DMS79 treated with DMSO at 0.1 percent for 48 hours (cell line): Measurements from ENCODE around the gene RRP7A.
"Not testable (repeated sequence)": the region's sequence is repeated elsewhere in the genome, so short reads cannot be mapped to it uniquely, and the experiment has no call there.

Source experiments
- DNase-seq: peaks from one replicate; lab custom pipeline; 2025; lab: John Stamatoyannopoulos, UW

Gene RRP7A

GRCh38 chr22:42495533-42496141 is 24.0 kb downstream of the RRP7A start:
- peak; percentile 9 for DNase-seq

DNA sequence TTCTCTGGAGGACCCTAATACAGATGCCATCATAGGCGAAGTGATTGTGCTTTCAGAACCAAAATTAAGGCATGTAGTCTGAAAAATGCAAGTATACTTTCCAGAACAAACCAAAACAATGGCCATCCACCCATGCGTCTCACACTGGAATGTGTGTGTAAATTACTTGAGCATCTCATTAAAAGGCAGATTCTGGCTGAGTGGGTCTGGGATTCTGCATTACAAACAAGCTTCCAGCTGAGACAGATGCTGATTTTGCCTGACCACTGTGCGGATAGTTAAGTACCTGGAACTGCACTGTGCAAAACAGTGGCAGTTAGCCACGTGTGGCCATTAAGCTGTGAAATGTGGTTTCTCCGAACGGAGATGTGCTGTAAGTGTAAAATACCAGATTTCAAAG is 26.2 kb downstream of the RRP7A start:
- no peak for DNase-seq

DNA sequence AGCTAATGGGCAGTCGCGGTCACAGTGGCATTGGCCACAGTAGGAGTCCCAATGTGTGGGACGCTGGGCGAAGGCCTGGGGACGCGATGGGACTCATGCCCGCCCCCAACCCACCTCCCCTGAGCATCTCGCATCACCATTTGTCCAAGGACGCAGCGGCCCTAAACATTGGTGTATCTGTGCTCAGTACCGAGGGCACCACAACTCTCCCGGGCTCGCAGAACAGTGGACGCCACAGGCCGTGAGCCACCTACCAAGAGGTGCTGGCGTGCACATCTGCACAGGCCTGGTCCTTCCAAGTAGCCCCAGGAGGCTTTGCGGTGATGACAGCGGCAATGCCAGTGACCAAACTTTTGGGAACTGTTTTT is 27.3 kb downstream of the RRP7A start:
- no peak for DNase-seq

DNA sequence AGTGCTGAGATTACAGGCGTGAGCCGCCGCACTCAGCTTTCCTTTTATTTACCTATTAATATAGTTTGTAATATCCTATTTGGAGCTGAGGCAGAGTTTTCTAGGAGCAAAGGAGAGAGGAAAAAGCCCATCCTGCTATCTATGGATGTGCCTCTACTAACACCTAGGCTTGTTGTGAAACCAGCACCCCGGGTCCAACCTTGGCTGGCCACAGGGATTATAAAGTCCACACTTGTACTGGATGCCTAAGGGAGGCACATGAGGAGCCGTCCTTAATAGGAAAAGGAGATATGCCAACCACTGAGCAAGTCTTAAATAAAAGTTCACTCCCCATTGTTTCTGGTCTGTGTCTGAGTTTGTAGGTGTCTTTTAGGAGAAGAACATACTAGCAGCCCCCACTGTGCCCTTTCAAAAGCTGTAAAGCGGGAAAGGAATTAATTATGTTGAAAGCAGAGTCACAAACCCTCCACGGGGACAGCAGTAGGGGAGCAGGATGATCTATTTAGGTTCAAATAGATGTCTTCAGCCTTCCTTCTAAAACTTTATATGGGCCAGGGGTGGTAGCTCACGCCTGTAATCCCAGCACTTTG is 29.3 kb downstream of the RRP7A start:
- no peak for DNase-seq

DNA sequence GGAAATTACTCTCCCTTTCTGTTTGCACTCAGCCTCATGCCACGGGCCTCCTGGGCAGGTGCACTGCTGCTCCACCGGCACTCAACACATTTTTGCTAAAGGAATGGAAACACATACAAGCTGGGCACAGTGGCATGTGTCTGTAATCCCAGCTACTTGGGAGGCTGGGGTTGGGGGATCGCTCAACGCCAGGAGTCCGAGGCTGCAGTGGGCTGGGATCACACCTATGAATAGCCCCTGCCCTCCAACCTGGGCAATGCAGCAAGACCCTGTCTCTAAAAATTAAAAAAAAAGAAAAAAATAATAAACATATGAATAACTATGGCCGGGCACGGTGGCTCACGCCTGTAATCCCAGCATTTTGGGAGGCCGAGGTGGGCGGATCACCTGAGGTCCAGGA is 30.6 kb downstream of the RRP7A start:
- DNase-seq, result no peak

GRCh38 chr22:42484506-42484905 is 35.1 kb downstream of the RRP7A start:
- DNase-seq, result no peak

DNA sequence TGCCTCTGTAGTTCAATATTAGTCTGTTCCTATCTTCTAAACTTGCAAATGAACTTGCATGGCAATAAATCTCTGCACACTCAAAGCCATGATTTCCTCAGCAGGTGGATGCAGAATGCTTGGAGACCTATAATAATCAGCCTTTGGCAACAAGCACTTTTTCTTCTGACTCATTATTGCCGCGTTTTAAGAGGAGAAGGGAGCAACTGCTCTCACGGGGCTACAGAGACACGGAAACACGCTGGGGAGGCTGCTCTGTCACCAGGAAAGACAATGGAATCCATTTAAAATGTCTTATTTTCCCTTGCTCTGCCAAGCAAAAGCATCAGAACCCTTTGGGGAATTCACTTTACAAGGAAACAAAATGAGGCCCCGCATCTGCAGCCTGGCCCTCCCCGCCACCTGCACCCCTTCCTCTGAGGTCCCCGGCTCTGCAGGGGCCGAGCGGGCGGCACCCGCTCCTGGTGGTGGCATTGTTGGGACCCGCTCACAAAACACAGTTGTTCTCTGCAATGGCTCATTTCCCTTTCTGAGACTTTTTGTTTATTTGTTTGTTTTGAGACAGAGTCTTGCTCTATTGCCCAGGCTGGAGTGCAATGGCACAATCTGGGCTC is 35.9 kb downstream of the RRP7A start:
- not testable (repeated sequence) for DNase-seq

DNA sequence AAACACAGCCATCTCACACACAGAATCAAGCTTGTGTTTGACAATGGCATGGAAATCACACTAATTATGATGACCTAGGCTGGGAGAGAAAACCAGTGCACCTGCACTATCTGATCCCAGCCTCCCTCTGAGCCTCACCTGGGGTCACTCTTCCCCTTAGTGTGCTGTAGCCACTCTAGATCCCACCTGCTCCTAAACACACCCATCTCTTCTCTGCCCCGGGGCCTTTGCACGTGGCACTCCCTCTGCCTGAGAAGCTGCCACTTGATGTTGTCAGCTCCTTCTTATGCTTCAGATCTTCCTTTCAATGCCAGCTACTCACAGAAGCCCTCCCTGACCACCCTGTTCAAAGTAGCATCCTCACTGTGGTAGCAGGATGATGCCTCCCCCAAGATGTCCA is 44.5 kb downstream of the RRP7A start:
- no peak for DNase-seq

DNA sequence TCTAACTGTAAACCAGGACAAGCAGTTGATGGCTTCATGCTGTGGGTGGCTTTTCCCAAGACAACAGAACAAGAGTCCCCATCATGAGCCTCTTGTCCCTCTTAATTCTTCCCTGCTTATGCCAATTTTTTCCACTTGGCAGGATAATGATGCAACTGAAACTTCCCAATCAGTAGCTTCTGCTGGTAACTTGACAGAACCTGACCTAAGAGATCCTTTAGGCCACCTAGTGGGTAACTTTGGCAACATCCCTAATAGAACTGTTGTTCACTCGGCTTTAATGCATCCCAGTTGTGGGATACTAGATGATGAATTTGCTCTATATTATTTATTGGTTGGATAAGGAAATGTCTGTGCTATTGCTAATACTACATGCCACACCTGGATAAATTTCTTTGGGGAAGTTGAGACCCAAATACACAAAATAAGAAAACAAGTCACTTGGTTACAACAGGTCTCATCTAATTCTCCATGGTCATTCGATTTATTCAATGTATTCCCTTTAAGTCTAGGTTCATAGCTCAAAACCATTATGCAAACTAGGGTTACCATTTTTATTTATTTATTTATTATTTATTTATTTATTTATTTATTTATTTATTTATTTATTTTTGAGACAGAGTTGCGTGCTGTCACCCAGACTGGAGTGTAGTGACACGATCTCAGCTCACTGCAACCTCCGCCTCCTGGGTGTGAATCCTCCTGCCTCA is 46.0 kb downstream of the RRP7A start:
- peak; percentile 1 for DNase-seq

- DNase-seq, result no peak
Measured at GRCh38 chr22:42472671-42473070, 46.9 kb downstream of the RRP7A start.

GRCh38 chr22:42471441-42471840 is 48.2 kb downstream of the RRP7A start:
- no peak for DNase-seq

- DNase-seq, result no peak
Measured at GRCh38 chr22:42470366-42471082, 49.1 kb downstream of the RRP7A start.

- no peak for DNase-seq
Measured at GRCh38 chr22:42468841-42469240, 50.8 kb downstream of the RRP7A start.

GRCh38 chr22:42462016-42462415 is 57.6 kb downstream of the RRP7A start:
- peak; percentile 27 for DNase-seq

- DNase-seq, result peak; percentile 28
Measured at GRCh38 chr22:42461511-42461910, 58.1 kb downstream of the RRP7A start.
